Measurements from ENCODE around the gene PRRT1B.

GRCh38 chr9:131607591-131607990, 62.3 kb downstream of the PRRT1B start:
- TF ChIP-seq CTCF (conservative IDR thresholded peaks at IDR 0.05 in 1 of 2, IDR thresholded peaks at IDR 0.05 in 1 of 2; ENCODE audit: low read depth in 1 of 2, low read length in 2 of 2) (no peak), EZH2 (IDR thresholded peaks at IDR 0.05; ENCODE audit: low read length, missing control alignments) (no peak)

All from fibroblast of lung (primary cell).